ENCODE data around the gene PPP3CA.

GRCh38 chr4:101210331-101210730 is 137.0 kb downstream of the PPP3CA start:
- TF ChIP-seq CTCF (IDR thresholded peaks at IDR 0.05; ENCODE audit: low read length) (no peak), EZH2 (IDR thresholded peaks at IDR 0.05; ENCODE audit: borderline replicate concordance, low read length) (no peak)
